MCF 10A (cell line): ENCODE results near the gene SBK2. TPM values are rescaled to one million over a fixed set of nuclear protein-coding genes. Genes with fewer than 3 reads are reported as not detected.

Source experiments
- BruUV-seq: library from RNA; stranded (reverse); fragments of 400-500 nt; replicated peaks from 2 replicates; lab custom pipeline; 2021; lab: Mats Ljungman, UMichigan
- CTCF ChIA-PET: fragments of 300-600 bp; sonication (Branson Sonifier 250); formaldehyde crosslinking; extraction: SDS; loops from one replicate; lab custom pipeline; 2021; ENCODE audit warnings: antibody characterized with exemption, inconsistent platforms; lab: Yijun Ruan, JAX
- POLR2A ChIA-PET: fragments of 300-600, 350-650 bp; sonication (Branson Sonifier 250); formaldehyde crosslinking; extraction: SDS; loops from one replicate; lab custom pipeline; 2020; ENCODE audit warnings: antibody characterized with exemption, inconsistent platforms; lab: Yijun Ruan, JAX
- DNase-seq: peaks from one replicate; pipeline ENCODE4 v3.0.0-alpha.2; 2018; ENCODE audit not compliant: unreplicated experiment
- H3K27ac Mint-ChIP-seq: one replicate; pipeline ENCODE4 v1.8.0; 2022; ENCODE audit warnings: mild to moderate bottlenecking, low read depth, mixed read lengths; ENCODE audit not compliant: unreplicated experiment
- H3K27me3 Mint-ChIP-seq: one replicate; pipeline ENCODE4 v1.8.0; 2022; ENCODE audit warnings: mixed read lengths; ENCODE audit not compliant: insufficient read depth, unreplicated experiment
- H3K36me3 Mint-ChIP-seq: one replicate; pipeline ENCODE4 v1.8.0; 2022; ENCODE audit warnings: mild to moderate bottlenecking, moderate library complexity, mixed read lengths; ENCODE audit not compliant: insufficient read depth, unreplicated experiment
- H3K4me1 Mint-ChIP-seq: one replicate; pipeline ENCODE4 v1.8.0; 2022; ENCODE audit warnings: mixed read lengths; ENCODE audit not compliant: insufficient read depth, unreplicated experiment
- H3K4me3 Mint-ChIP-seq: one replicate; pipeline ENCODE4 v1.8.0; 2022; ENCODE audit warnings: mild to moderate bottlenecking, moderate library complexity, mixed read lengths; ENCODE audit not compliant: unreplicated experiment
- H3K9me3 Mint-ChIP-seq: one replicate; pipeline ENCODE4 v1.8.0; 2022; ENCODE audit warnings: mixed read lengths; ENCODE audit not compliant: unreplicated experiment
- intact Hi-C: fragments of 100-400 bp; cut with micrococcal nuclease; formaldehyde crosslinking; loops from 2 replicates; pipeline ENCODE4 v1.14.1; 2022
- total RNA-seq: library from RNA; stranded (reverse); gene quantifications from 2 replicates; pipeline ENCODE4 v1.2.3, GENCODE V29; 2022
- TF ChIP-seq, protein P1 (sequence below): fragments of 200-600 bp; IDR thresholded peaks from one replicate; pipeline ENCODE4 v1.8.0; 2022; ENCODE audit warnings: antibody characterized with exemption, mild to moderate bottlenecking; ENCODE audit not compliant: unreplicated experiment

Gene SBK2
- total RNA-seq, 1 experiment from 2014 or later: not detected

DNA sequence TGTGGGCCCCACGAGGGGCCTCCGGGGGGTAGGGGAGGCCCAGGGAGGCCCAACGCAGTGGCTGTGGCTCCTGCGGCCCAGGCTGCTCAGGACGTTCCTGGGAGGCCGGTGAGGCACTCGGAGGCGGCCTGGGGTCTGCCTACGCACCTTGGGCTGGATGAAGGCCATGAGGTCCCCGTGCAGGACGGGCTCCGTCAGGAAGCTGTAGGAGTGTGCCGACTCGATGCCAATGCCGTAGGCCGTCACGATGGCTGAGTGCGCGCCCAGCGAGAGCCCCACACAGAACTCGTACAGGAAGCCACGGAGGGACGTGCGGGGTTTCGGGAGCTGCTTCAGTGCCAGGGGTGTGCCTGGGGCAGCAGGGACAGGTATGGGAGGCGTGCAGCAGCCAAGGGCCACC, 5.9 kb downstream of the SBK2 start:
- no TSS peak for BruUV-seq
- no peak for DNase-seq
- intact Hi-C loops: no loop called here
- Mint-ChIP-seq H3K27me3 (no peaks in the 10 kb centered on the region), H3K4me1 (no peaks in the 10 kb centered on the region), H3K4me3 (no peak overlapping the region), H3K9me3 (no peaks in the 10 kb centered on the region), H3K27ac (no peak overlapping the region), H3K36me3 (no peaks in the 10 kb centered on the region)
- ChIA-PET POLR2A (no interaction called here), CTCF (interaction anchor here (0.8 to 1.7 kb wide), 2 partner anchors 14 to 63 kb away, joined by 5 to 6 read pairs; no protein-coding TSS in a partner anchor)
- TF ChIP-seq, protein P1, sequence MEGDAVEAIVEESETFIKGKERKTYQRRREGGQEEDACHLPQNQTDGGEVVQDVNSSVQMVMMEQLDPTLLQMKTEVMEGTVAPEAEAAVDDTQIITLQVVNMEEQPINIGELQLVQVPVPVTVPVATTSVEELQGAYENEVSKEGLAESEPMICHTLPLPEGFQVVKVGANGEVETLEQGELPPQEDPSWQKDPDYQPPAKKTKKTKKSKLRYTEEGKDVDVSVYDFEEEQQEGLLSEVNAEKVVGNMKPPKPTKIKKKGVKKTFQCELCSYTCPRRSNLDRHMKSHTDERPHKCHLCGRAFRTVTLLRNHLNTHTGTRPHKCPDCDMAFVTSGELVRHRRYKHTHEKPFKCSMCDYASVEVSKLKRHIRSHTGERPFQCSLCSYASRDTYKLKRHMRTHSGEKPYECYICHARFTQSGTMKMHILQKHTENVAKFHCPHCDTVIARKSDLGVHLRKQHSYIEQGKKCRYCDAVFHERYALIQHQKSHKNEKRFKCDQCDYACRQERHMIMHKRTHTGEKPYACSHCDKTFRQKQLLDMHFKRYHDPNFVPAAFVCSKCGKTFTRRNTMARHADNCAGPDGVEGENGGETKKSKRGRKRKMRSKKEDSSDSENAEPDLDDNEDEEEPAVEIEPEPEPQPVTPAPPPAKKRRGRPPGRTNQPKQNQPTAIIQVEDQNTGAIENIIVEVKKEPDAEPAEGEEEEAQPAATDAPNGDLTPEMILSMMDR: no peak

DNA sequence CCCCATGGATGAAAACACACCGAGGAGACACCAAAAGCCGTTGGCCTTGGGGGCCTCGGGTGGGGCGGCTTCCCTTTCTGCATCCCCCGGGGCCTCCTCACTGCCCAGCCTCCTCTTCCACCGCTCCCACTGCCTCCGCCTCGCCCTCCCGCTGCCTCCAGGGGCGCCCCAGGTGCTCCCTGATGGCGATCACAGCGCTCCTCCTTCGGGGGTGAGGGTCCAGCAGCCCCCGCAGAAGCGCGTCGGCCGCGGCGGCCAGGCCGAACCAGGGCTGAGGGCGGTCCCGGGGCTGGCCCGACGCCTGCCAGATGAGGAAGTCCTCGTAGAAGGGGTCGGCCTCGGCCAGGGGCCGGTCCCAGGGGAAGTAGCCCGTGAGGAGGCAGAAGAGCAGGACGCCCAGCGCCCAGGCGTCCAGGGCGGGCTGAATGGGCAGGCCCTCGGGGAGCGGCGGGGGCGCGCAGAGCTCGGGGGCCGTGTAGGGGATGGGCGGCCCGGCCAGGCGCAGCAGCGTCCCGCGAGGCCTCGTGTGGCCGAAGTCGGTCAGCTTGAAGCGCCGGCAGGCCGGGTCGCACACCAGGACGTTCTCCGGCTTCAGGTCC, 7.2 kb downstream of the SBK2 start:
- H3K4me1 Mint-ChIP-seq: no peaks in the 10 kb centered on the region
- H3K27ac Mint-ChIP-seq: no peak overlapping the region
- TF ChIP-seq, protein P1: no peak
- H3K4me3 Mint-ChIP-seq: no peak overlapping the region
- DNase-seq: no peak
- no peaks in the 10 kb centered on the region for H3K9me3 Mint-ChIP-seq
- H3K36me3 Mint-ChIP-seq: no peaks in the 10 kb centered on the region
- CTCF ChIA-PET: no interaction called here
- POLR2A ChIA-PET: no interaction called here
- intact Hi-C loops: no loop called here
- BruUV-seq: no TSS peak
- peaks cover 11% of the 10 kb centered on the region for H3K27me3 Mint-ChIP-seq

DNA sequence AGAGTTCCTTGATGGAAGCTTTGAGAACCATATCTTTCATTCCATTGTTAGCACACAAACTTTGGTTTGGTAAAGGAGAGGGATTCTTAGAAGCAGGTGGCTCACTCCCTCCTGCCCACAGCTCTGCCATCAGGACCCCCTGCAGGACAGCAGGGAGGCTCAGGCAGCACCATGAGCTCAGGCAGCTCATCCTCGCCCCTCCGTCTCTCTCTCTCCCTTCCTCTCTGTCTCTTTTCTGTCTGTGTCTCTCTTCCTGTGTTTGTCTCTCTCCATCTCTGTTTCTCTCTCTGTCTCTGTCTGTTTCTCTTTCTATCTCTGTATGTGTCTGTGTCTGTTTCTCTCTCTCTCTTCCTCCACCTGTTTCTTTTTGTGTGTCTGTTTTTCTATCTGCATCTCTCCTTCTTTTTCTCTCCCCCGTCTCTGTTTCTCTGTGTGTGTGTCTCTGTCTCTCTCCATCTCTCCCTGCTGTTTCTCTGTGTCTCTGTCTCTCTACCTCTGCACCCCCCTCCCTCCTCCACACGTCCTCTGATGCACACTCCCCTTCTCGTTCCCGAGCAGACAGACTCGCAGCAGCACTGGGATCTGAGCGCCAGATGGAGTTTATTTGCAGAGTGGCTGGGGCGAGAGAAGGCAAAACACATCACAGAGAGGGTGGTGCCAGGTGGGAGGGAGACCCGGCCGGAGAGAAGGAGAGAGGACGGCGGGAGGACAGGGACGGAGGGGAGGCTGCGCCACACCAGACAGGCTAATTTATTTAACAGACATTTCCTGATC, 8.7 kb downstream of the SBK2 start:
- no peak for DNase-seq
- CTCF ChIA-PET: interaction anchor here (0.6 kb wide), 1 partner anchor 8 kb away, joined by 3 read pairs; no protein-coding TSS in a partner anchor
- intact Hi-C loops: no loop called here
- Mint-ChIP-seq H3K9me3 (no peaks in the 10 kb centered on the region), H3K27me3 (peaks cover 16% of the 10 kb centered on the region), H3K27ac (no peak overlapping the region), H3K4me1 (no peaks in the 10 kb centered on the region), H3K36me3 (no peaks in the 10 kb centered on the region), H3K4me3 (no peak overlapping the region)
- BruUV-seq: no TSS peak
- TF ChIP-seq, protein P1: no peak
- POLR2A ChIA-PET: no interaction called here

DNA sequence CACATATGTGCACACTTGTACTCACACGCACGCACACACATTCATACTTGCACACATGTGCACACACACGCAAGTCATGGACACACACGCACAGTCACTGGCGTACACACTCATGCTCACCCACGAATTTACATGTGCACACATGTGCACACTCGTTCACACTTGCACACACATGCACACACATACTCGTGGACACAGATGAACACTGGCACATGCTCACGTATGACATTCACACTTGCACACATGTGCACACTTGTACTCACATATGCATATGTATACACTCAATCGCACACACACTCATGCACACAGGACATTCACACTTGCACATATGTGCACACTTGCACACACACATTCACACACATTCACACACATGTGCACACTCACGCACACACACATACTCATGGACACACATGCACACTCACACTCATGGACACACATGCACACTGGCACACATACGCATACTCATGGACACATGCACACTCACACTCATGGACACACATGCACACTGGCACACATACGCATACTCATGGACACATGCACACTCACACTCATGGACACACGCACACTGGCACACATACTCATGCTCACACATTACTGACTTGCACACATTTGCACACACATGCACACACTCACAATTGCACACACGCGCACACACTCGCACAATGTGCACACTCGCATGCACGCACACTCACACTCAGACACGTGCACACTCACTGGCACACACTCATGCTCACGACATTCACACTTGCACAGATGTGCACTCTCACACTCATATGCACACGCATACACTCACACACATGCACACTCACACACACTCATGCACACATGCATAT, 9.5 kb downstream of the SBK2 start:
- H3K27me3 Mint-ChIP-seq: peaks cover 16% of the 10 kb centered on the region
- H3K4me3 Mint-ChIP-seq: no peak overlapping the region
- no peak overlapping the region for H3K27ac Mint-ChIP-seq
- H3K36me3 Mint-ChIP-seq: no peaks in the 10 kb centered on the region
- H3K9me3 Mint-ChIP-seq: no peaks in the 10 kb centered on the region
- POLR2A ChIA-PET: no interaction called here
- TF ChIP-seq, protein P1: no peak
- BruUV-seq: no TSS peak
- intact Hi-C loops: no loop called here
- no peaks in the 10 kb centered on the region for H3K4me1 Mint-ChIP-seq
- CTCF ChIA-PET: interaction anchor here (0.6 to 0.8 kb wide), 3 partner anchors 7 to 105 kb away, joined by 3 to 5 read pairs (median 3); no protein-coding TSS in a partner anchor
- DNase-seq: no peak
